Stromal cell of bone marrow (primary cell): ENCODE measurements around the gene SLC39A5.

Experiments used
- DNase-seq: peaks from one replicate; pipeline ENCODE4 v3.0.0-alpha.2; 2012; ENCODE audit warnings: low read depth

Gene SLC39A5

GRCh38 chr12:56216461-56216860 is 13.4 kb upstream of the SLC39A5 start:
- no peak for DNase-seq

- no peak for DNase-seq
Measured at GRCh38 chr12:56219840-56220239, 10.0 kb upstream of the SLC39A5 start.

GRCh38 chr12:56220611-56221231 is 9.1 kb upstream of the SLC39A5 start:
- DNase-seq, result no peak

- DNase-seq, result peak; percentile 58
Measured at GRCh38 chr12:56221232-56221756, 8.6 kb upstream of the SLC39A5 start.

GRCh38 chr12:56221757-56222530 is 7.9 kb upstream of the SLC39A5 start, which contains the start of gene RNF41:
Gene RNF41 (minus strand): TSS chr12:56221922. CDS start chr12:56214047, 7,875 bp downstream.
- DNase-seq, result peak; percentile 94

- DNase-seq, result no peak
Measured at GRCh38 chr12:56222531-56222895, 7.3 kb upstream of the SLC39A5 start.

GRCh38 chr12:56223571-56224101 is 6.2 kb upstream of the SLC39A5 start:
- DNase-seq, result no peak

GRCh38 chr12:56224102-56224701 is 5.6 kb upstream of the SLC39A5 start, which contains the start of gene NABP2:
Gene NABP2 (plus strand): TSS chr12:56224342. CDS start chr12:56224857, 515 bp downstream.
- DNase-seq, result peak; percentile 98

- DNase-seq, result no peak
Measured at GRCh38 chr12:56224954-56225353, 4.9 kb upstream of the SLC39A5 start.

GRCh38 chr12:56229082-56229481 is 769 bp upstream of the SLC39A5 start:
- DNase-seq, result no peak

GRCh38 chr12:56230432-56231183 is 757 bp downstream of the SLC39A5 start:
- DNase-seq, result no peak

GRCh38 chr12:56231184-56231582 is 1.3 kb downstream of the SLC39A5 start:
- DNase-seq, result no peak

- DNase-seq, result no peak
Measured at GRCh38 chr12:56234746-56235436, 5.0 kb downstream of the SLC39A5 start.

- DNase-seq, result no peak
Measured at GRCh38 chr12:56236091-56236490, 6.2 kb downstream of the SLC39A5 start.

- no peak for DNase-seq
Measured at GRCh38 chr12:56236985-56237384, 7.1 kb downstream of the SLC39A5 start.

- DNase-seq, result no peak
Measured at GRCh38 chr12:56237552-56237951, 7.7 kb downstream of the SLC39A5 start.

GRCh38 chr12:56241424-56242303 is 11.8 kb downstream of the SLC39A5 start:
- DNase-seq, result no peak

- DNase-seq, result no peak
Measured at GRCh38 chr12:56242986-56243385, 13.1 kb downstream of the SLC39A5 start.

- no peak for DNase-seq
Measured at GRCh38 chr12:56243731-56244181, 13.9 kb downstream of the SLC39A5 start.

GRCh38 chr12:56244494-56244893 is 14.6 kb downstream of the SLC39A5 start:
- no peak for DNase-seq
